Thoracic aorta (tissue), 2 donors: ENCODE measurements around the gene SPATA20. TPM values are rescaled to one million over a fixed set of nuclear protein-coding genes. Genes with fewer than 3 reads are reported as not detected.
A peak's percentile ranks its signal among the peaks of the same experiment; 100 is the strongest.

Experiments
- ATAC-seq: fragments of 150-250 bp; one replicate; pipeline ENCODE4 v1.8.0; 2017; ENCODE audit warnings: low read depth; ENCODE audit not compliant: insufficient number of reproducible peaks, low FRiP score
- DNase-seq: peaks from one replicate; pipeline ENCODE4 v3.0.0-alpha.2; 2020; ENCODE audit warnings: low spot score
- H3K27ac ChIP-seq, 2 donors: fragments of 200-600 bp; sonication (generic); 1 replicate in 1 of 2; 2 replicates in 1 of 2; pipeline ENCODE4 v1.5.1; 2016; ENCODE audit warnings: mild to moderate bottlenecking in 2 of 2, moderate library complexity in 2 of 2
- H3K27me3 ChIP-seq: fragments of 200-600 bp; sonication (generic); replicated peaks from 2 replicates; pipeline ENCODE4 v1.6.0; 2016; ENCODE audit warnings: mild to moderate bottlenecking; ENCODE audit not compliant: insufficient read depth
- H3K36me3 ChIP-seq: fragments of 200-600 bp; sonication (generic); one replicate; pipeline ENCODE4 v1.5.1; 2016
- H3K4me1 ChIP-seq, 2 donors: fragments of 200-600 bp; sonication (generic); 1 replicate in 1 of 2; 2 replicates in 1 of 2; pipeline versions ENCODE4 v1.5.1 to v1.6.0; 2016; ENCODE audit warnings: low read depth in 2 of 2, mild to moderate bottlenecking in 1 of 2; ENCODE audit not compliant: control insufficient read depth in 1 of 2
- H3K4me3 ChIP-seq: fragments of 200-600 bp; sonication (generic); 2 replicates; pipeline ENCODE4 v1.5.1; 2016; ENCODE audit warnings: mild to moderate bottlenecking
- H3K9me3 ChIP-seq: fragments of 200-600 bp; sonication (generic); 2 replicates; pipeline ENCODE4 v1.5.1; 2016
- CTCF ChIP-seq: fragments of 200-600 bp; sonication (generic); IDR thresholded peaks from one replicate; pipeline ENCODE4 v1.5.1; 2019; ENCODE audit warnings: antibody characterized with exemption
- total RNA-seq, 2 donors: library from RNA; depleted of rRNA; stranded (reverse); fragments of >200 nt; gene quantifications; one replicate each; pipeline versions ENCODE4 v1.1.0 to v1.2.3, GENCODE V29; 2016

SPATA20 gene
- total RNA-seq, 2 donors from 2014 or later = 82.8 to 118 TPM

- H3K36me3 ChIP-seq = no peaks in the 10 kb centered on the region
- DNase-seq = no peak
Observed at GRCh38 chr17:50502301-50502990, 44.5 kb upstream of the SPATA20 start.

GRCh38 chr17:50505591-50506130 lies 41.3 kb upstream of the SPATA20 start:
- no peak overlapping the region for H3K27ac ChIP-seq
- no peak for ATAC-seq
- no peak overlapping the region for H3K4me3 ChIP-seq
- H3K27me3 ChIP-seq = no peaks in the 10 kb centered on the region
- no peak for DNase-seq
- no peak for TF ChIP-seq CTCF
- H3K36me3 ChIP-seq = no peaks in the 10 kb centered on the region
- H3K4me1 ChIP-seq = peaks cover 6 to 14% of the 10 kb centered on the region in 2 donors
- no peaks in the 10 kb centered on the region for H3K9me3 ChIP-seq

More at GRCh38 chr17:50502301-50502990, 44.5 kb upstream of the SPATA20 start:
- Histone ChIP-seq H3K9me3 (no peaks in the 10 kb centered on the region), H3K27ac (no peak overlapping the region), H3K4me1 (peaks cover 0 to under 1% of the 10 kb centered on the region in 2 donors), H3K4me3 (no peak overlapping the region), H3K27me3 (no peaks in the 10 kb centered on the region)
- no peak for ATAC-seq
- no peak for TF ChIP-seq CTCF

GRCh38 chr17:50506298-50506697 lies 40.7 kb upstream of the SPATA20 start:
- ATAC-seq (no peak), DNase-seq (no peak)
- Histone ChIP-seq H3K27ac (no peak overlapping the region), H3K27me3 (no peaks in the 10 kb centered on the region), H3K4me3 (no peak overlapping the region), H3K4me1 (peaks cover 6 to 14% of the 10 kb centered on the region in 2 donors), H3K9me3 (no peaks in the 10 kb centered on the region), H3K36me3 (no peaks in the 10 kb centered on the region)
- TF ChIP-seq CTCF = no peak

- H3K4me1 ChIP-seq = peaks cover 6 to 14% of the 10 kb centered on the region in 2 donors
- H3K36me3 ChIP-seq = no peaks in the 10 kb centered on the region
- peak; percentile 53 for ATAC-seq
- peak within 1 kb of the TSS; percentile 76 for H3K4me3 ChIP-seq
- TF ChIP-seq CTCF = peak; percentile 26
- no peaks in the 10 kb centered on the region for H3K27me3 ChIP-seq
- peak within 1 kb of the TSS; percentile 53 to 61 for H3K27ac ChIP-seq
- DNase-seq = peak; percentile 43
- no peaks in the 10 kb centered on the region for H3K9me3 ChIP-seq
Observed at GRCh38 chr17:50507871-50508572, 39.0 kb upstream of the SPATA20 start, which contains the start of gene MYCBPAP. TSS of gene MYCBPAP (plus strand) at chr17:50508439. CDS start at chr17:50508675, 236 bp downstream.
